Pulmonary artery endothelial cell (primary cell): ENCODE measurements around the gene LILRA6. TPM values are rescaled to one million over a fixed set of nuclear protein-coding genes. Genes with fewer than 3 reads are reported as not detected.
"Not testable (repeated sequence)": the region's sequence is repeated elsewhere in the genome, so short reads cannot be mapped to it uniquely, and the experiment has no call there.

Experiments
- DNase-seq: peaks from one replicate; pipeline ENCODE4 v3.0.0-alpha.2; 2011; ENCODE audit warnings: low read depth, low spot score
- total RNA-seq: library from RNA; depleted of rRNA; stranded (reverse); fragments of >200 nt; gene quantifications from 2 replicates; pipeline ENCODE4 v1.2.3, GENCODE V29; 2014

The LILRA6 gene
- total RNA-seq, 1 donor from 2014 or later, result not detected

DNA sequence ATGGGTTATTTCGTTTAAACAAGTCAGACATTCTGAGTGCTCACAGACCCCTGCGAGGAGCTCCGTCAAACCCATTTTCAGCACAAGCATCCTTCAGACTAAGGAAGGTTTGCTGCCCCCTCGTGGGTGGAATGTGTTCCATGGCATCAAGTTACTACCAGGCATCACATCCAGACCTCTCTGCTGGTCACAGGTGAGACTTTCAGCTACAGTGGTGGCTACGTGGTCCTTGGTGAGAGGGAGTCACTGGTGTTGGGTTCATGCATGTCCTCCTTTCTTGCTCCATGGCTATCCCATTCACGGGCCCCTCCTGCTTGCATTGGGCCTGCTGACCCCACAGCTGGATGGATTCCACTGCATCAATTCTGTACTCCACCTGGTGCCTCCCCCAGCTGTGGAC lies 23.5 kb upstream of the LILRA6 start:
- DNase-seq, result peak; percentile 30

DNA sequence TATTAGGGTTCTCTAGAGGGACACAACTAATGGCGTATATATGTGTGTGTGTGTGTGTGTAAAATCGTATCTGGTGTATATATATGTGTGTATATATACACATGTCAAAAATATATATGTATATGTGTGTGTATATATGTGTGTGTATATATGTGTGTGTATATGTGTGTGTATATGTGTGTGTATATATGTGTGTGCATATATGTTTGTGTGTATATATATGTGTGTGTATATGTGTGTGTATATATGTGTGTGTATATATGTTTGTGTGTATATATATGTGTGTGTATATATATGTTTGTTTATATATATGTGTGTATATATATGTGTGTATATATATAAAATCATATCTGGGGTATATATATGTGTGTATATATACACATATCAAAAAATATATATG lies 19.9 kb upstream of the LILRA6 start:
- no peak for DNase-seq

DNA sequence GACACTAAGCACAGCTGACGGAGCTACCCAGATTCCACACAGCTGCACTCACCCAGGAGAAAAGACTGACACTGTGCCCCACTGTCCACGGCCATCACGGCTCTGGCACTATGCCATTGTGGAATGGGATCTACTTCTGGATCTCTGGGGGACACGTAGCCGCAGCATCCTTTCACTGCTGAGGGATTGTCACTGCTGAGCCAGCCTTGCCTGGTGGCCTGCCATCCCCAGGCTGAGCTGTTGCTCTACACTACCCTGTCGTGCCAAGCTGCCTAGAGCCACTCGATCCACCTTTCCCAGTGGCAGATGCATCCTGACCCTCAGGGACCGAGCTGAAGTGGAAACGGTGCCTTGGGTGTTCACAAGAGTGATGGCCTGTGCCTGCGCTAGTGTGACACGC lies 19.5 kb upstream of the LILRA6 start:
- no peak for DNase-seq

DNA sequence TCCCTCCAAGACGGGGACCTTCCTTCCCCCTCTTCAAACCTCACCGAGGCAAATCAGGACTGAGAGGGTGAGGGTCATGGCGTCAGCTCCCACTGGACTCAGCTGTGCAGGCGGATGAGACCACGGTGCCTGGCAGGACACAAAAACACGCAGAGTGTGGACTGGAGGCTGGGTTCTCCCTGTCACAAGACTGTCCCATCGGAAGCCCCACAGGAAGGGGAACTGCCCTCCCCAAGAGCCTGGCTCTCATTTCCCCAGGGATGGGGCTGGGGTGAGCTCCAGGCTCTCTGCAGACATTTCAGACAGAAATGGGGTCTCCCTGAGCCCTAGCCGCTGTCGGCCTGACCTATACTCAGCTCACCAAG lies 14.5 kb upstream of the LILRA6 start, which contains the start of gene LILRB5:
Gene LILRB5, minus strand, starts transcription at position 158 of the 365 bp plus-strand sequence. Its CDS starts 80 bp downstream, at position 78.
- no peak for DNase-seq

DNA sequence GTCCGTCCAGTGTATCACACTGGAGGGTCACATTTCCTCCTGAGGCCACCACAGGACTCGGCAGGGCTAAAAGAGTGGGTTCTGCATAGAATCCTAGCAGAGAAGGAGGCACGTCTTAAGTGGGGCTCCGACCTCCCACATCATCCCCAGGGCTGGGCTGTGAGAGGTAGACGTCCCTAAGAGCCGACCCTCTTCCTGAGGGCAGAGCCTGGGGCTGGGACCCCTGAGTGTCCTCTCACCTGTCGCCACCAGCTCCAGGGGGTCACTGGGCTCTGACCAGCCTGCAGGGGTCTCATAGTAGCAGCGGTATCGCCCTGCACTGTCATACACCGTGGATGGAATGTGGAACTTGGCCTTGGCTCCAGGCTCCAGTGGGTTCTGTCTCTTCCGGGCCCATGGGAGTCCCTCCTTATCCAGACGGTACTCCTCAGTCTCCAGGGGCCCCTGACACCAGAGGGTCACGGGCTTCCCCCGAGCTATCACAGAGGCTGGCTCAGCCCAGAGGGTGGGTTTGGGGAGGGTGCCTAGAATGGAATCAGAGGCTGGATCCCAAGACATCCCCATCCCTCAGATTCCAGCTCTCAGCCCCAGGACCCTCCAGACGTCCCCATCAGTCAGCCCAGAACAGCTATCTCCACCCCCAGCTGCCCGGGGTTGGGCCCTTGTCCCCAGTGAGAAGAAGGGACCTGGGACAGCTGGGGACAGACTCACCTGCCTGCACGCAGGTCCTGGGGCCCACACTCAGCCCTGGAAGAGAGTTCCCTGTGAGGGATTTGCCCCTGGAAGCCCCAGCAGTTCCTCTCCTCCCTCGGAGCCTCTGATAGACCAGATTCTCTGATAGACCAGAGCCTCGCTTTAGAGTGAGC lies 13.9 kb upstream of the LILRA6 start:
- no peak for DNase-seq

DNA sequence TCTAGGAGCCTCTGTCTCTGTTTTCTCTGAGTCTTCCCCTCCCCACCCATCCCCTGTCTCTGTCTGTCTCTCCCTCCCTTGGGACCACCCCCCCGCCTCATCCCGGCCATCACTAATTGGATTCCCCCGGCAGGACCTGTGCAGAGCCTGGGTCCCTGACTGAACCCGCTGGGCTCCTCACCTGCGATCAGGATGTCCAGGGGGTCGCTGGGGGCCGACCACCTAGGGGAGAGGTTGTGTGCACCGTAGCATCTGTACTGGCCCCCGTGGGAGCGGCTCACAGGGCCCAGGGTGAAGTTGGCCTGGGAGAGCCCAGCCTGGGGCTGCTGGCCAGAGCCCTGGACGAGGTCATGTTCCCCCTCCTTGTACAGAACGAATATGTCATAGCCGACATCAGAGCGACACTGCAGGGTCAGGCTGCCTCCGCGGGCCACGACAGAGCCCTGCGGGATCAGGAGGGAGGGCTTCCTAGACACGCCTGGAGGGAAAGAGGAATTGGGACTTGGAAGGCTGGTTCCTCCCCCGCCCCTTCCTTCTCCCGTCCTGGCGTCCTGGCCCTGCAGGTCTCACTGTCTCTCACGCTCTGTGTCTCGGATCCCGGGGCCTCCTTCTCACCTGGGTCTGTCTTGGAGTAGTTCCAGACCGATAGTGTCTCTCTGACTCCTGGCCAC lies 12.7 kb upstream of the LILRA6 start:
- no peak for DNase-seq

DNA sequence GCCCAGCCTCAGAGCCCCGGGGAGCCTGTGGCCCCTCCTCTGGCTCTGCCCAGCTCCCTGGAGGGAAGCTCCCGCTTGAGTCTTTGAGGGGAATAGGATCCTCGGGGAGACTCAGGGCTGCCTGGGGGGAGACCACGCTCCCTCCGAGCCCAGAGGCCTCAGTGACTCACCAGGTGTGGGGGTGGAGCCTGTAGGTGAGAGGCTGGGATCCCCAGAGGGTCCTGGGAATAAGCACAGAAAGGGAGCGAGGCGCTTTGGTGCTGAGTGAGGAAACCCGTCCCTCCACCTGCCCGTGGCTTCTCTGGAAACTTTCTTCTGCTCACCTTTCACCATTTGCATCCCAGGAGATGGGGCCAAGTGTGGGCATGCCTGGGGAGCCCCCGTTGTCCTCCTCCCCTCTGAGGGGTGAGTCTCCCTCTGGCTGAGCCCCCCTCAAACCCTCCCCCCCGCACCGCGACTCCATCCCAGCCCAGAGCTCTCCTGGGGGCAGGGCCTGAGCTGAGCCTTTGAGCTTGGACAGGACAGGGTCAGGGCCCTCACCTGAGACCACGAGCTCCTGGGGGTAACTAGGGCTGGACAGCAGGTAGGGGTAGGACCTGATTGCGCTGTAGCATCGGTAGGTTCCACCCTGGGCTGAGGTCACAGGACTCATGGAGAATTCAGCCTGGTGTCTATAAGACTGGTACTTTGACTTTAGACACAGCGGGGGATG lies 11.8 kb upstream of the LILRA6 start:
- DNase-seq, result no peak

DNA sequence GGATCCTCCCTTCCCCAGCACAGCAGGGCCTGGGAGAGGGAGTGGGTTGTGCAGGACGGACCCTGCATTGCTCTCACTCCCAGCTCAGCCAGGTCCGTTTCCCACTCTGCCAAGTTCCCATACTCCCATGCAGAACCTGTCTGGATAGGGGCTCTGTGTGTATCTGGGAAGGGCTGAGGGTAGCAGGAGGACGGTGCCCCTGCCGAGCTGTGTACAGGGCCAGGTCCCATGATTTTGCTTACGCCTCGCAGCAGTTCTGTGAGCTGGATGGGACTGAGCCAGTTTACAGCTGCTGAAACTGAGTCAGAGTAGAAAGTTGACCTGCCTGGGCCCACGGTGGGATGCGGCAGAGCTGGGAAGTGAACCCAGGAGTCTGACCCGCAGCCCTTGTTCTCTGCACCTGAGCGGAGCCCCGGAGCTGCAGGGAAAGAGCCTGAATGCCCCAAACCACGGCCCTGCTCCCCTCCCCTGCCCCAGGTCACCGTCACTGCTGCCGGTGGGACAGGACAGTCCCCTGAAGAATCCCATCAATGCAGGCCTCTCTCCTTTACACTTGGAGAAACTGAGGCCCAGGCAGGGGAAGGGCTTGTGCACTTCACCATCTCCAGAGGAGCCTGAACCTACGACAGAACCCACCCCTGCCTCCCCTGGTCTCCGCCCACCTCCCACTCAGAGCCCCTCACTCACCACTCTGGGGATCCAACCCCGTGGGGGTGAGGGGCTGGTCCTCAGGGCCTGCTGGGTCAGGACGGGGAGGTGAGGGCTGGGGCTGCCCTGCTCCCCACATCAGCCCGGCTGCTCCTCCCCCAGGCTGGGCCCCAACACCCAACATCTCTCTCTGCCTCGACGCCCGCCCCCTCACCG lies 11.0 kb upstream of the LILRA6 start:
- no peak for DNase-seq

DNA sequence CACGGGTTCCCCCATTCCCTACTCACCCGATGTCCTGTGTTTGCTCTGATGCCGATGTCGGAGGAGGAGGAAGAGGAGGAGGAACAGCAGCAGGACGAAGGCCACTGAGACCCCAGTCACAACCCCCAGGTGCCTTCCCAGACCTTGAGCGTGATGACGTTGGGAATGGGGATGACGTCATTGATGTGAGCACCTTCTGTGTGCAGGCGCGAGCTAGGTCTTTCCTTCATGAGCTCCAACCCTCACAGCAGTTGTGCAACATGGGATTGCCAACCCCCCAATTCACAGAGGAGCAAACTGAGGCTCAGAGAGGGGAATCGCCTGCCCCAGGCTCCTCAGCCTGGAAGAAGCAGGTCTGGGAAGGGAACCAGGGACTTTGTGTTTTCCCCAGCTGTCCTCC lies 10.3 kb upstream of the LILRA6 start:
- no peak for DNase-seq

DNA sequence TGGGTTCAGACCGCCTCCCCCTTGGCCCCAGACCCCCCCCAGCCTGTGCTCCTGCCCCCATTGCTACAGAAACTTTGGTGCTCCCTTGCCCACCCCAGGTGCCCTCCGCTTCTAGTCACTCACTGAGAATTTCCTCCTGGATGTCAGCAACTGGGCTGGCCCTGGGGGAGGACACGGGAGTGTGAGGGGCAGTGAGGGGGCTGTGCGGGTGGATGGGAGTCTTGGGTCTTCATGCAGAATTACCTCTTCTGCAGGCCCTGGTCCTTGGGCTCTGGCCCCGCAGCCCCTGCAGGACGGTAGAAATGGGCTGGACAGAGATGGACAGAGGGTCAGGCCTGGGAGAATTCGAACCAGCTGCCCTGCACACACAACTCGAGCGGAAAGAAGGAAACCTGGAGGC lies 9.7 kb upstream of the LILRA6 start:
- DNase-seq, result no peak

DNA sequence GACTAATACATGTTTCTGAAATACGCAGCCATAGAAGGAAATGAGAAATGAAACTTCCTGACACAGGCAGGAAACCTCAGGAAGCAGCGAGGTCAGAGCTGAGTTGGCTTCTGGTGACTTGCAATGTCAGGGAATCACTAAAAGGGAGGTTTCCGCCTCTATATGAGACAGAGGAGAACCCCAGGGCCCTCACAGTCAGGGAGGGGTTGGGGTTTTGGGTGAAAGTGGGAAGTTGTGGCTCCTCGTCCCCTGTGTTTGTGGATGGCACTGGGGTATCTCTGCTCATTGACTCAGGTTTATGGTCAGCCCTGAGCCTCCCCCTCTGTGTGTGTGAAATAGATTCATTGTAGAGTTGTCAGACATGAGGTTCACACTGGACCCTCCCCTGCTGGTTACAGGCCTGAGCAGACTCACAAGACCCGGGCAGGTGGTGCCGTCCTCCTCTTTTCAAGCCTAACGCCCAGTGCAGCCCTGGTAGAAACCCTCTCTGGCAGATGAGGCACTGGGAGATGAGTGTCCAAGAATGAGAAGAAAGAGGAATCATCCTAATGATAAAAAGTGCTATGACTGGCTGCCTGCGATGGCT lies 5.5 kb upstream of the LILRA6 start:
- peak; percentile 33 for DNase-seq

DNA sequence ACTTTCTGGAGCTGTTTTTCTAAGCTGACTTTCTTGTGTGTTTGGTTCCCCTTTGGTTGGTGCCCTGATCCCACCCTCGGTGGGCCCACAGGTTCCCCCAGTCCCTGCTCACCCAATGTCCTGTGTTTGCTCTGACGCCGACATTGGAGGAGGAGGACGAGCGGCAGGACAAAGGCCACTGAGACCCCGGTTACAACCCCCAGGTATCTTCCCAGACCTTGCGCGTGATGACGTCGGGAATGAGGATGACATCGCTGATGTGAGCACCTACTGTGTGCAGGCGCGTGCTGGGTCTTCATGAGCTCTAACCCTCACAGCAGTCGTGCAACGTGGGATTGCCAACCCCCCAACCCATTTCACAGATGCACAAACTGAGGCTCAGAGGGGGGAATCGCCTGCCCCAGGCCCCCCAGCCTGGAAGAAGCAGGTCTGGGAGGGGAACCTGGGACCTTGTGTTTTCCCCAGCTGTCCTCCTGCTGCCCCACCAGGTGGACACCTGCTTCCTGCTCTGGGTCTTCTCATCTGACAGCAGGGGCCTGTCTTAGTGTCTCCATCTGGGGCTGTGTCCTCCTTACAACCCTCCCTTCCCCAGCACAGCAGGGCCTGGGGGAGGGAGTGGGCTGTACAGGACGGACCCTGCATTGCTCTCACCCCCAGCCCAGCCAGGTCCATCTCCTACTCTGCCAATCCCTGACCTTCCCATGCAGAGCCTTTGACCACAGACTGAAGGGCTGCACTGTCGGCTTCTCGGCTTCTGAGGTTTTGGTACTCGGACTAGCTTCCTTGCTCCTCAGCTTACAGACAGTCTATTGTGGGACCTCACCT lies 4.7 kb upstream of the LILRA6 start:
- DNase-seq, result no peak

DNA sequence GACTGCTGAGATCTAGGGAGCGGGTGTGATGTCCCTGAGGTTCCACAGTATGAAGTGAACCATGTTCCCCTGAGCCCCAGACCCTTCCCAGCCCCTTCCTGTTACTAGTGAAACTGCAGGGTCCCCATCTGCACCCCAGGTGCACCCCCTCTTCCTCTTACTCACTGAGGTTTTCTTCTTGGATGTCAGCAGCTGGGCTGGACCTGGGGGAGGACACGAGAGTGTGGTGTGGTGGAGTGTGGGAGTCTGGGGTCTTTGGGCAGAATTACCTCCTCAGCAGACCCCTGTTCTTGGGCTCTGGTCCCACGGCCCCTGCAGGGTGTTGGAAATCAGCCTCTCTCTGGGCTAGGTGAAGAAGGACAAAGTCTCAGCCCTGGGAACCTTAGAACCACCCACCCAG lies 3.3 kb upstream of the LILRA6 start:
- DNase-seq, result no peak

DNA sequence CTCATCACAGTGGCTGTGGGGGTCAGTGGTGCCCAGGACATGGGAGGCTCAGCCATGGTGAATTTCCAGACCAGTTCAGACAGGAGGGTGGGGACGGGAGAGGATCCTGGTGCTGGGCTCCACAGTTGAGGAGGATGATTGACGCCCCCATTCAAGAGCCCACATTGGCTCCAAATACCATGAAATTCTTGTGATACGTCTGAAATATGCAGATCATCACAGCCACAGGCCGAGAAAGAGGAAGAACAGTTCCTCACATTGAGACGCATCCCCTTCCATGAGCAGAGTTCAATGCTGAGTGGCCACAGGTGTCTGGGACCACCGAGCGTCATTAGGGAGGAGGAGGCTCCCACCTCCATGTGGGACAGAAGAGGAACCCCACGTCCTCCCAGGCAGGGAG lies 1.2 kb upstream of the LILRA6 start:
- DNase-seq, result not testable (repeated sequence)

DNA sequence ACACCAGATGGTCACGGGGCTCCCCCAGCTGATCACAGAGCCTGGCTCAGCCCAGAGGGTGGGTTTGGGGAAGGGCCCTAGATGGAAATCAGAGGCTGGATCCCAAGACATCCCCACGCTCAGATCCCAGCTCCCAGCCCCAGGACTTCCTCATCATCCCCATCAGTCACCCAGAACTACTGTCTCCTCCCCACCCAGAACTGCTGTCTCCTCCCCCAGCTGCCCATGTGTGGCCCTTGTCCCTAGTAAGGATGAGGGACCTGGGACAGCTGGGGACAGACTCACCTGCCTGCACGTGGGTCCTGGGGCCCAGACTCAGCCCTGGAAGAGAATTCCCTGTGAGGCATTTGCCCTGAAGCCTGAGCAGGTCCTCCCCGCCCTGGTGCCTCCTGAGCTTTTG lies 356 bp downstream of the LILRA6 start:
- DNase-seq, result not testable (repeated sequence)

DNA sequence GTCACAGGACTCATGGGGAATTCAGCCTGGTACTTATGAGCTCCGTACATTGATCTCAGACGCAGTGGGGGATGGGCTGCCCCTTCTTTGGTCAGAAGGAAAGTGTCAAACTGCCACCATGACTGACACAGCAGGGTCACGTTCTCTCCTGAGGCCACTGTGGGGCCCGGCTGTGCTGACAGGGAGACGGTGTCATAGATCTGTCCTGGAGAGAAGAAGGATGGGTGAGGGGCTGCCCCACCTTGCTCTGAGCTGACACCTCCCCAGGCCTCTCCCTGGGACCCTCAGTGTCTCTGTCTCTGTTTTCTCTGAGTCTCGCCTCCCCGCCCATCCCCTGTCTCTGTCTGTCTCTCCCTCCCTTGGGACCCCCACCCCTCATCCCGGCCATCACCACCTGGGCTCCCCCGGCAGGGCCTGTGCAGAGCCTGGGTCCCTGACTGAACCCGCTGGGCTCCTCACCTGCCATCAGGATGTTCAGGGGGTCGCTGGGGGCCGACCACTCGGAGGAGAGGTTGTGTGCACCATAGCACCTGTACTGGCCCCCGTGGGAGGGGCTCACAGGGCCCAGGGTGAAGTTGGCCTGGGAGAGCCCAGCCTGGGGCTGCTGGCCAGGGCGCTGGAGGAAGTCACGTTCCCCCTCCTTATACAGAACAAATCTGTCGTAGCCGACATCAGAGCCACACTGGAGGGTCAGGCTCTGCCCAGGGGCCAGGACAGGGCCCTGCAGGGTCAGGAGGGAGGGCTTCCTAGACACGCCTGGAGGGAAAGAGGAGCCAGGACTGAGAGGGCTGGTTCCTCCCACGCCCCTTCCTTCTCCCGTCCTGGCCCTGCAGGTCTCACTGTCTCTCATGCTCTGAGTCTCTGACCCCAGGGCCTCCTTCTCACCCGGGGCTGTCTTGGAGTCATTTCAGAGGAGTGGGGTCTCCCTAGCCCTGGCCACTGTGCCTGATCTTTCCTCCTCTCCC lies 1.9 kb downstream of the LILRA6 start:
- DNase-seq, result not testable (repeated sequence)

DNA sequence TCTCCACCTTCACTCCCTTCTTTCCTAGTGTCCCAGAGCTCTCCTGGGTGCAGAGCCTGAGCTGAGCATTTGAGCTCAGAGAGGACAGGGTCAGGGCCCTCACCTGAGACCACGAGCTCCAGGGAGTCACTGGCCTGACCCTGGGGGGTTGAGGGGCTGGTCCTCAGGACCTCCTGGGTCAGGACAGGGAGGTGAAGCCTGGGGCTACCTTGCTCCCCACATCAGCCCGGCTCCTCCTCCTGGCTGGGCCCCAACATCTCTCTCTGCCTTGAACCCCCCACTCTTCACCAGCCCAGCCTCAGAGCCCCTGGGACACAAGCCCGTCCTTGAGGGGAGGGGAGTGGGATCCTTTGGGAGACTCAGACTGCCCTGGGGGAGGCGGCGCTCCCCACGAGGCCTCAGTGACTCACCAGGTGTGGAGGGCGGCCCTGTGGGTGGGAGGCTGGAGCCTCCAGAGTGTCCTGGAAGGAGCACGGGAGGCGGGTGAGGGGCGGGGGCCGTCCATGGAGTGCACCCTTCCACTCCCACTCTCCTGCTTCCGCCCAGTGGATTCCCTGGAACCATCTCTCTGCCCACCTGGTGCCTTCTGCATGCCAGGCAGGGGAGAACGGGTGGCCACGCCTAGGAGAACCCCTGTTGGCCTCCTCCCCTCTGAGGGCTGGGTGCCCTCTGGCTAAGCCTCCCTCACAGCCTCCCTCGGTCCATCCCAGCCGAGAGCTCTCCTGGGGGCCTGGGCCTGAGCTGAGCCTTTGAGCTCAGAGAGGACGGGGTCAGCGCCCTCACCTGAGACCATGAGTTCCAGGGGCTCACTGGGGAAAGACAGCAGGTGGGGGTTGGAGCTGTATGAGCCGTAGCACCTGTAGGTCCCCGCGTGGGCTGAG lies 2.9 kb downstream of the LILRA6 start:
- DNase-seq, result not testable (repeated sequence)

DNA sequence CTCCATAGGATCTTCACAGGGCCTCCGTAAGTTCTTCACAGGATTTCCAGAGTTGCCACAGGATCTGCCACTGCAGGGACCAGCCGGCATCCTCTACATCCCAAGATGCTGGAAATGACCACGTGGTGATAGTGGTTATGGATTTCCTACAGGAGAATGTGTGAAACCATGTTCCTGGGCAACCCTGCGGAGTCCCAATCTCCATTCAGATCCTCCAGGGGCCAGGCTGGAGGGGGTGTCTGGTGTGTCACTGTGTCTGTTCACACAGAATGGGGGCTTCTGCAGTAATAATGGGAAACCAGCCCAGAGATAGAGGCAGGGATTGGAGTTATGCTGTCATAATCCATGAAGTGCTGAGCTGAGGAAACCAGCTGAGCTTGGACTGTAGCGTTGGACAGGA lies 8.6 kb downstream of the LILRA6 start:
- no peak for DNase-seq
